ENCODE measurements around the gene FHAD1.
A peak's percentile ranks its signal among the peaks of the same experiment; 100 is the strongest.
"Not testable (repeated sequence)": the region's sequence is repeated elsewhere in the genome, so short reads cannot be mapped to it uniquely, and the experiment has no call there.

The FHAD1 gene

DNA sequence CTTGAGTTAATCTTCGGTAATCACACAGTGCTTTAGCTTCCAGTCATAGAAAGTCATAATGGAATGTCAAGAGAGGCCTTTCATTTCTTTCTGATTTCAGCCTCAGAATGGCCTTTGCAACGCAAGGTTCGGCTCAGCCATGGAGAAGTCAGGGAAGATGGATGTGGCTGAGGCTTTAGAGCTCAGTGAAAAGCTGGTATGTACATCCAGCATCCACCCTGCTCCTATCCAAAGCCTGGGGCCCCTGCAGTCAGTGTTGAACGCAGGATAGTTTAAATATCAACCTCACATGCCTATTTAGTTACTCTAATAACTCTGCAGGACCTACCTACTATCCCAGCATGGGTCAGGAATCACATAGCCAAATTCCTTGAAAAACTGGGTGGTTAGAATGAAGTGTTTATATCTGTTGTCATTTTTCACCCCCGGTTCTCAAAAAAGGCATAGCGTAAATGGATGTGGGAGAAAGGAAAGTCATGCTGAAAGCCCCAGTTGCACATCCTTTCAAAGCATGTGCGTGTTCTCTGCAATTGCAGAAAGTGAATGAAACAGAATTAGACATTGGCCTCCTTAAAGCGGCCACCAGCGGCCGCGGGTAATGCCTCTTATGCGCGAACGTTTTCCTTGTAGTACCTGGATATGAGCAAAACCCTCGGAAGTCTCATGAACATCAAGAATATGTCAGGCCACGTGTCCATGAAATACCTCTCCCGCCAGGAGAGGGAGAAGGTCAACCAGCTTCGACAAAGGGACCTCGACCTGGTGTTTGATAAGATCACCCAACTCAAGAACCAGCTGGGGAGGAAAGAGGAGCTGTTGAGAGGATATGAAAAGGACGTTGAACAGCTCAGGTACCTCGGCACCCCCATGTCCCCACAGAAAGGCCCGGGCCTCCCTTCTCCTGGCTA lies 133.8 kb downstream of the FHAD1 start:
- H3K27ac Mint-ChIP-seq = no peak overlapping the region
- no peak overlapping the region for H3K4me3 Mint-ChIP-seq
- no peaks in the 10 kb centered on the region for H3K36me3 Mint-ChIP-seq
- no peak for ATAC-seq
- H3K9me3 Mint-ChIP-seq = no peaks in the 10 kb centered on the region
- peaks cover 39% of the 10 kb centered on the region for H3K27me3 Mint-ChIP-seq
- peaks cover 19% of the 10 kb centered on the region for H3K4me1 Mint-ChIP-seq

- no peak for ATAC-seq
- Mint-ChIP-seq H3K4me3 (no peak overlapping the region), H3K27me3 (peaks cover 41% of the 10 kb centered on the region), H3K4me1 (peaks cover 29% of the 10 kb centered on the region), H3K9me3 (no peaks in the 10 kb centered on the region), H3K27ac (no peak overlapping the region), H3K36me3 (no peaks in the 10 kb centered on the region)
Measured at GRCh38 chr1:15381805-15382204, 134.8 kb downstream of the FHAD1 start.

- H3K27ac Mint-ChIP-seq = no peak overlapping the region
- H3K36me3 Mint-ChIP-seq = no peaks in the 10 kb centered on the region
- peaks cover 41% of the 10 kb centered on the region for H3K27me3 Mint-ChIP-seq
- no peaks in the 10 kb centered on the region for H3K9me3 Mint-ChIP-seq
- H3K4me3 Mint-ChIP-seq = no peak overlapping the region
- peaks cover 33% of the 10 kb centered on the region for H3K4me1 Mint-ChIP-seq
- no peak for ATAC-seq
Measured at GRCh38 chr1:15382601-15383518, 135.8 kb downstream of the FHAD1 start.

GRCh38 chr1:15383810-15384209 lies 136.8 kb downstream of the FHAD1 start:
- H3K27me3 Mint-ChIP-seq = peaks cover 43% of the 10 kb centered on the region
- ATAC-seq = peak; percentile 7
- no peak overlapping the region for H3K4me3 Mint-ChIP-seq
- H3K9me3 Mint-ChIP-seq = no peaks in the 10 kb centered on the region
- H3K4me1 Mint-ChIP-seq = peaks cover 33% of the 10 kb centered on the region
- peak overlapping the region; percentile 14 for H3K27ac Mint-ChIP-seq
- H3K36me3 Mint-ChIP-seq = no peaks in the 10 kb centered on the region

DNA sequence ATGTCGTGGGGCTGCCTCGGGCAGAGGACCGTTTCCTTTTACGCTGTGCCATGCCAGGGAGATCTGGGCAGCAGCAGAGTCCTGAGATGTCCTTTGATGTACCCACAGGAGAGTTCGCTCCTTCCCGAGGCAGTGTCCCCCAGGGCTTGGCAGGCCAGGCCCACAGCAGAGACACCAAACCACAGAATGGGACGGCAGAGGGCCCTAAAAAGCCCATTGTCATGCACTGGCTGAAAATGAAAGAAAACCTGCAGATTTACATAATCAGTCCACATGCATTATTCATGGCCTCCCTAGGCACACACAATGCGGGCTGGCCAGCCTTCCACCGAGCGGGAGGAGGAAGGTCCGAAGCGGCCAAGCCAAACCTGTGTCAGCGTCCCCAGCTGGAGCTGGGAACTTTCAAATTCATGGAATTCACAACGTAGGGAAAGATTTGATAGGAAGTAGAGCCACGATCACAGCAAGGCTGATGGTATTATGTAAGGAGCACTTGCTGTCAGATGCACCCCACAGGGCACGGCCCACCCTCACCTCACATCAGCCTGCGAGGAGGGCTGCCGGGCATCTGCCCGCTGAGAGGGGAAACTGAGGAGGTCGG lies 137.4 kb downstream of the FHAD1 start:
- peak overlapping the region; percentile 14 for H3K27ac Mint-ChIP-seq
- no peaks in the 10 kb centered on the region for H3K9me3 Mint-ChIP-seq
- no peaks in the 10 kb centered on the region for H3K36me3 Mint-ChIP-seq
- peaks cover 33% of the 10 kb centered on the region for H3K4me1 Mint-ChIP-seq
- ATAC-seq = peak; percentile 52
- peaks cover 43% of the 10 kb centered on the region for H3K27me3 Mint-ChIP-seq
- H3K4me3 Mint-ChIP-seq = peak overlapping the region; percentile 76

DNA sequence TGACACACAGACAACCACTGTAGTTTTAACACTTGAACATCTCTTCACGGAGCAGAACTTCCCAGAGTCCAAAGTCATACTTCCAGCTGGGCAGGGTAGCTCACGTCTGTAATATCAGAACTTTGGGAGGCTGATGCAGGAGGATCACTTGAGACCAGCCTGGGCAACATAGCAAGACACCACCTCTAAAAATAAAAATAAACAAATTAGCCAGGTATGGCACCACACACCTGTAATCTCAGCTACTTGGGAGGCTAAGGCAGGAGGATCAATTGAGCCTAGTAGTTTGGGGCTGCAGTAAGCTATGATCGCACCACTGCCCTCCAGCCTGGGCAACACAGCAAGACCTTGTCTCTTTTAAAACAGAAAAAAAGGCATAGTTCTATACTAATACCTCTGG lies 138.4 kb downstream of the FHAD1 start:
- Mint-ChIP-seq H3K27me3 (peaks cover 47% of the 10 kb centered on the region), H3K4me3 (no peak overlapping the region), H3K36me3 (no peaks in the 10 kb centered on the region), H3K4me1 (peaks cover 33% of the 10 kb centered on the region), H3K9me3 (no peaks in the 10 kb centered on the region), H3K27ac (no peak overlapping the region)
- no peak for ATAC-seq

DNA sequence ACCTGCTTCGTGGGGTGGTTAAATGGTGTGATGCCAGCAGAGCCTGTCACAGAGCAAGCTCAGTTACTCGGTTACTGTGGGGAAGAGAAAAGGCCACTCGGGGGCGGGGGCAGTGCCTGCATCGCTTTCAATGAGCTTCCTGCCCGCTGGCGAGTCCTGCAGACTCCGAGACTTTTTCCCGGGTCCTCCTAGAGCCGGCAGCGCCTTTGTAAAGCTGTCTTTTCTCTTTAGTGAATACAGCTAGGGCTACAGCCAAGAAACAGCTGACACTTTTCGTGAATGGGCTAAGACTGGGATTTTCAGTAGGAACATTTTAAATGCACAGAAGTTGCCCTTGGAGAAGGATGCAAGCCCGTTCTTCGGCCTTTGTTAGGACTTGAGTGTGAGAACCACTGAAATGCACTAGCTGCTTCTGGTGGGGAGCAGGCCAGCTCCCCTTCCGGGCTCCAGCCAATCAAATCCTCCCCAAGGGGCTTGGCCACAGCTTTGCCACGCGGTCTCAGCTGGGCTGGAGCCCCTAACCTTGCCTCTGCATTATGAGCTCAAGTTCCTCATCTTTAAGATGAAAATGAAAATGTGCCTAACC lies 139.2 kb downstream of the FHAD1 start:
- Mint-ChIP-seq H3K27ac (no peak overlapping the region), H3K9me3 (no peaks in the 10 kb centered on the region), H3K27me3 (peaks cover 55% of the 10 kb centered on the region), H3K4me1 (peaks cover 33% of the 10 kb centered on the region), H3K36me3 (no peaks in the 10 kb centered on the region), H3K4me3 (peak overlapping the region; percentile 30)
- no peak for ATAC-seq

- Mint-ChIP-seq H3K36me3 (no peaks in the 10 kb centered on the region), H3K4me3 (no peak overlapping the region), H3K27me3 (peaks cover 72% of the 10 kb centered on the region), H3K9me3 (no peaks in the 10 kb centered on the region), H3K4me1 (peaks cover 33% of the 10 kb centered on the region), H3K27ac (no peak overlapping the region)
- no peak for ATAC-seq
Measured at GRCh38 chr1:15388201-15388880, 141.3 kb downstream of the FHAD1 start.

- H3K27ac Mint-ChIP-seq, H3K36me3 Mint-ChIP-seq, ATAC-seq, H3K9me3 Mint-ChIP-seq, H3K4me3 Mint-ChIP-seq: not testable (repeated sequence)
- H3K27me3 Mint-ChIP-seq = peaks cover 63% of the 10 kb centered on the region
- peaks cover 24% of the 10 kb centered on the region for H3K4me1 Mint-ChIP-seq
Measured at GRCh38 chr1:15389828-15390227, 142.8 kb downstream of the FHAD1 start.

- H3K27me3 Mint-ChIP-seq = peaks cover 56% of the 10 kb centered on the region
- peaks cover 15% of the 10 kb centered on the region for H3K4me1 Mint-ChIP-seq
- no peak overlapping the region for H3K27ac Mint-ChIP-seq
- no peaks in the 10 kb centered on the region for H3K36me3 Mint-ChIP-seq
- H3K4me3 Mint-ChIP-seq = no peak overlapping the region
- no peaks in the 10 kb centered on the region for H3K9me3 Mint-ChIP-seq
- ATAC-seq = no peak
Measured at GRCh38 chr1:15390667-15391066, 143.6 kb downstream of the FHAD1 start.

DNA sequence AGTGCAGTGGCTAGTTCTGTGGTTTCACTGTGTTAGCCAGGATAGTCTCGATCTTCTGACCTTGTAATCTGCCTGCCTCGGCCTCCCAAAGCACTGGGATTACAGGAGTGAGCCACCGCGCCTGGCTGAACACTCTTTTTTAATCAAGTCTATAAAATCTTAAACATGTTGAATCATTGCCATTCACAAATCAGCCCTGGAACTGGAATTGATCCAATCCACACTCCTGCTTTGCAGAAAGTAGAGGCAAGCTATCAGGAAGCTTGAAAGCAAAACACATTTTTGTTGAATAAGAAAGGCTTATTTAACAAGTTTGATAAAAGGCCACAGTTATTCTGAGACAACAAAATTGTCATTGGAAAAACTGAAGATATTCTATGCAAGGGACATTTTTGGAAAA lies 144.3 kb downstream of the FHAD1 start:
- Mint-ChIP-seq H3K36me3 (no peaks in the 10 kb centered on the region), H3K4me1 (peaks cover 8% of the 10 kb centered on the region)

GRCh38 chr1:15393475-15394257 lies 146.6 kb downstream of the FHAD1 start:
- Mint-ChIP-seq H3K27ac (no peak overlapping the region), H3K4me3 (no peak overlapping the region), H3K9me3 (peaks cover 3% of the 10 kb centered on the region), H3K4me1 (no peaks in the 10 kb centered on the region), H3K27me3 (peaks cover 30% of the 10 kb centered on the region), H3K36me3 (no peaks in the 10 kb centered on the region)
- ATAC-seq = no peak

More for the DNA sequence above, 144.3 kb downstream of the FHAD1 start:
- Mint-ChIP-seq H3K27ac (no peak overlapping the region), H3K9me3 (no peaks in the 10 kb centered on the region), H3K4me3 (no peak overlapping the region), H3K27me3 (peaks cover 53% of the 10 kb centered on the region)
- ATAC-seq = no peak

DNA sequence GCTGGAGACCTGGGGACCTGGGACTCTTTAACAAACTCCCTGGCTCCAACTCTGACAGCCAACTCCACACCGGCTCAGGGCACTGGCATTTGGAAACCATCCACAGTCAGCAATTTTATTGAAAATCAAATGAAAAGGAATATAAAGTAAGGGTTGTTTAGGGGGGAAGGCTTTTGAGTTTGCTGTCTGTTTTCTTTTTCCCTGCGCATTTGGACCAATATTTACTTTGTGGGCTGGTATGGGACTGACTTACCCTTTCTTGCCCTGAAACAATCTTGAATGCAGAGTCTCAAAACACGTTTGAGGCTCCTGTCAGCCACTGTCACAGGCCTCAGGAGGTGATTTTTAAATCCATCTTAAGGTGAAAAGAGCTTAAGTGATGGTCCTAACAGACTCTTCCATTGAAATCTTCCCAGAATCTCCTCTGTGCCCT lies 147.3 kb downstream of the FHAD1 start:
- Mint-ChIP-seq H3K27me3 (peaks cover 29% of the 10 kb centered on the region), H3K36me3 (no peaks in the 10 kb centered on the region), H3K27ac (no peak overlapping the region), H3K4me3 (no peak overlapping the region), H3K9me3 (peaks cover 3% of the 10 kb centered on the region), H3K4me1 (no peaks in the 10 kb centered on the region)
- ATAC-seq = no peak

- Mint-ChIP-seq H3K9me3 (peaks cover 3% of the 10 kb centered on the region), H3K36me3 (no peaks in the 10 kb centered on the region), H3K27me3 (peaks cover 7% of the 10 kb centered on the region), H3K27ac (no peak overlapping the region), H3K4me3 (no peak overlapping the region), H3K4me1 (no peaks in the 10 kb centered on the region)
- no peak for ATAC-seq
Measured at GRCh38 chr1:15397236-15397635, 150.2 kb downstream of the FHAD1 start.

Measured in stimulated activated memory B cell treated with anti-CD40 and anti-IgM and Interleukin-4, amounts not matched to agents 10 μg/mL and 1 μg/mL and 100 μg/mL, for 72 hours (primary cell).